ENCODE results near the gene ARHGAP6. TPM values are rescaled to one million over a fixed set of nuclear protein-coding genes. Genes with fewer than 3 reads are reported as not detected.

The ARHGAP6 gene
- total RNA-seq, 1 donor from 2014 or later = 16.7 TPM

- H3K27ac ChIP-seq = no peak overlapping the region
- no peaks in the 10 kb centered on the region for H3K27me3 ChIP-seq (ENCODE audit: low read depth)
- TF ChIP-seq, protein P1, sequence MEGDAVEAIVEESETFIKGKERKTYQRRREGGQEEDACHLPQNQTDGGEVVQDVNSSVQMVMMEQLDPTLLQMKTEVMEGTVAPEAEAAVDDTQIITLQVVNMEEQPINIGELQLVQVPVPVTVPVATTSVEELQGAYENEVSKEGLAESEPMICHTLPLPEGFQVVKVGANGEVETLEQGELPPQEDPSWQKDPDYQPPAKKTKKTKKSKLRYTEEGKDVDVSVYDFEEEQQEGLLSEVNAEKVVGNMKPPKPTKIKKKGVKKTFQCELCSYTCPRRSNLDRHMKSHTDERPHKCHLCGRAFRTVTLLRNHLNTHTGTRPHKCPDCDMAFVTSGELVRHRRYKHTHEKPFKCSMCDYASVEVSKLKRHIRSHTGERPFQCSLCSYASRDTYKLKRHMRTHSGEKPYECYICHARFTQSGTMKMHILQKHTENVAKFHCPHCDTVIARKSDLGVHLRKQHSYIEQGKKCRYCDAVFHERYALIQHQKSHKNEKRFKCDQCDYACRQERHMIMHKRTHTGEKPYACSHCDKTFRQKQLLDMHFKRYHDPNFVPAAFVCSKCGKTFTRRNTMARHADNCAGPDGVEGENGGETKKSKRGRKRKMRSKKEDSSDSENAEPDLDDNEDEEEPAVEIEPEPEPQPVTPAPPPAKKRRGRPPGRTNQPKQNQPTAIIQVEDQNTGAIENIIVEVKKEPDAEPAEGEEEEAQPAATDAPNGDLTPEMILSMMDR (IDR thresholded peaks at IDR 0.05) = peak; percentile 31
- intact Hi-C loops (cut with DNase I) = no loop called here
- DNase-seq (peak; percentile 41), ATAC-seq (no peak)
- no peak overlapping the region for H3K4me3 ChIP-seq
- H3K9me3 ChIP-seq = no peaks in the 10 kb centered on the region
- no peaks in the 10 kb centered on the region for H3K4me1 ChIP-seq
- no peaks in the 10 kb centered on the region for H3K36me3 ChIP-seq
Measured at GRCh38 chrX:11558972-11559371, 106.7 kb downstream of the ARHGAP6 start.

- H3K4me1 ChIP-seq = no peaks in the 10 kb centered on the region
- no peak for DNase-seq
- H3K4me3 ChIP-seq = no peak overlapping the region
- no peaks in the 10 kb centered on the region for H3K36me3 ChIP-seq
- intact Hi-C loops (cut with DNase I) = no loop called here
- H3K27ac ChIP-seq = no peak overlapping the region
- H3K27me3 ChIP-seq (ENCODE audit: low read depth) = no peaks in the 10 kb centered on the region
- TF ChIP-seq, protein P1 (IDR thresholded peaks at IDR 0.05) = no peak
- H3K9me3 ChIP-seq = no peaks in the 10 kb centered on the region
- no peak for ATAC-seq
Measured at GRCh38 chrX:11557120-11557519, 108.6 kb downstream of the ARHGAP6 start.

GRCh38 chrX:11555759-11556158 is 110.0 kb downstream of the ARHGAP6 start:
- H3K27me3 ChIP-seq (ENCODE audit: low read depth) = no peaks in the 10 kb centered on the region
- no peak overlapping the region for H3K4me3 ChIP-seq
- H3K9me3 ChIP-seq = no peaks in the 10 kb centered on the region
- H3K27ac ChIP-seq = no peak overlapping the region
- TF ChIP-seq, protein P1 (IDR thresholded peaks at IDR 0.05) = no peak
- H3K36me3 ChIP-seq = no peaks in the 10 kb centered on the region
- no peak for ATAC-seq
- no peak for DNase-seq
- H3K4me1 ChIP-seq = no peaks in the 10 kb centered on the region
- intact Hi-C loops (cut with DNase I) = no loop called here

- H3K27me3 ChIP-seq (ENCODE audit: low read depth) = no peaks in the 10 kb centered on the region
- intact Hi-C loops (cut with DNase I) = no loop called here
- no peaks in the 10 kb centered on the region for H3K36me3 ChIP-seq
- ATAC-seq (no peak), DNase-seq (no peak)
- H3K4me3 ChIP-seq = no peak overlapping the region
- no peaks in the 10 kb centered on the region for H3K9me3 ChIP-seq
- H3K27ac ChIP-seq = no peak overlapping the region
- H3K4me1 ChIP-seq = no peaks in the 10 kb centered on the region
- TF ChIP-seq, protein P1 (IDR thresholded peaks at IDR 0.05) = no peak
Measured at GRCh38 chrX:11553594-11553993, 112.1 kb downstream of the ARHGAP6 start.

- TF ChIP-seq, protein P1 (IDR thresholded peaks at IDR 0.05) = no peak
- Histone ChIP-seq H3K27me3 (ENCODE audit: low read depth) (no peaks in the 10 kb centered on the region), H3K36me3 (no peaks in the 10 kb centered on the region), H3K9me3 (no peaks in the 10 kb centered on the region), H3K4me3 (no peak overlapping the region), H3K4me1 (no peaks in the 10 kb centered on the region), H3K27ac (no peak overlapping the region)
- intact Hi-C loops (cut with DNase I) = no loop called here
- ATAC-seq = no peak
- DNase-seq = no peak
Measured at GRCh38 chrX:11551151-11551550, 114.6 kb downstream of the ARHGAP6 start.

- DNase-seq (no peak), ATAC-seq (no peak)
- Histone ChIP-seq H3K27ac (no peak overlapping the region), H3K4me3 (no peak overlapping the region), H3K4me1 (no peaks in the 10 kb centered on the region), H3K36me3 (no peaks in the 10 kb centered on the region), H3K27me3 (ENCODE audit: low read depth) (no peaks in the 10 kb centered on the region), H3K9me3 (no peaks in the 10 kb centered on the region)
- TF ChIP-seq, protein P1 (IDR thresholded peaks at IDR 0.05) = no peak
- intact Hi-C loops (cut with DNase I) = no loop called here
Measured at GRCh38 chrX:11546917-11547316, 118.8 kb downstream of the ARHGAP6 start.

All from lower lobe of right lung (tissue), 2 donors.